Suprapubic skin (tissue), 4 donors: ENCODE data around the gene KIAA0319L. TPM values are rescaled to one million over a fixed set of nuclear protein-coding genes. Genes with fewer than 3 reads are reported as not detected.

Experiments used
- DNase-seq, 2 donors: peaks; one replicate each; pipeline ENCODE4 v3.0.0-alpha.2; 2019; ENCODE audit warnings: low spot score in 2 of 2
- H3K27ac ChIP-seq: fragments of 200-600 bp; sonication (generic); one replicate; pipeline ENCODE4 v1.5.1; 2019
- H3K27me3 ChIP-seq: fragments of 200-600 bp; sonication (generic); one replicate; pipeline ENCODE4 v1.5.1; 2019
- H3K36me3 ChIP-seq: fragments of 200-600 bp; sonication (generic); one replicate; pipeline ENCODE4 v1.5.1; 2019
- H3K4me1 ChIP-seq: fragments of 200-600 bp; sonication (generic); one replicate; pipeline ENCODE4 v1.5.1; 2019
- H3K4me3 ChIP-seq: fragments of 200-600 bp; sonication (generic); one replicate; pipeline ENCODE4 v1.5.1; 2019; ENCODE audit warnings: mild to moderate bottlenecking
- H3K9me3 ChIP-seq: fragments of 200-600 bp; sonication (generic); one replicate; pipeline ENCODE4 v1.5.1; 2019
- CTCF ChIP-seq, 2 donors: fragments of 200-600 bp in 1 of 2; fragments of 450-650 bp in 1 of 2; sonication (generic) in 1 of 2; IDR thresholded peaks; one replicate each; pipeline ENCODE4 v1.5.1; 2016 to 2019; ENCODE audit warnings: antibody characterized with exemption in 2 of 2, mild to moderate bottlenecking in 1 of 2, moderate library complexity in 1 of 2
- EP300 ChIP-seq: sonication (generic); formaldehyde crosslinking; IDR thresholded peaks from one replicate; pipeline ENCODE4 v1.6.1; 2017; ENCODE audit warnings: antibody characterized with exemption
- POLR2A ChIP-seq, 2 donors: fragments of 450-650 bp; IDR thresholded peaks; one replicate each; pipeline ENCODE4 v1.6.1; 2017; ENCODE audit warnings: antibody characterized with exemption in 2 of 2, mild to moderate bottlenecking in 2 of 2, moderate library complexity in 2 of 2
- POLR2AphosphoS5 ChIP-seq, 3 donors: sonication (generic); formaldehyde crosslinking; IDR thresholded peaks; one replicate each; pipeline ENCODE4 v1.6.1; 2017; ENCODE audit warnings: antibody characterized with exemption in 3 of 3
- WGBS: methylation state at CpG from one replicate; pipeline ENCODE4 v1.1.5; 2018; 5-methylcytosine and 5-hydroxymethylcytosine counted together
- total RNA-seq, 4 donors: library from RNA; depleted of rRNA; stranded (reverse); fragments of >200 nt; gene quantifications; one replicate each; pipeline ENCODE4 v1.1.0, GENCODE V29; 2016

KIAA0319L gene
- total RNA-seq, 4 donors from 2014 or later, result 52.1 to 124 (median 83.5) TPM

- Histone ChIP-seq H3K4me3 (no peak overlapping the region), H3K27me3 (no peaks in the 10 kb centered on the region), H3K9me3 (no peaks in the 10 kb centered on the region), H3K36me3 (peaks cover 8% of the 10 kb centered on the region), H3K4me1 (peaks cover 20% of the 10 kb centered on the region), H3K27ac (no peak overlapping the region)
- TF ChIP-seq POLR2AphosphoS5 (IDR thresholded peaks at IDR 0.05) (no peak), EP300 (no peak), POLR2A (IDR thresholded peaks at IDR 0.05) (no peak), CTCF (IDR thresholded peaks at IDR 0.05) (no peak)
- 36% methylated on average over 1 of the region's 1 CpG for WGBS
- DNase-seq, result no peak
These were observed 24.5 kb downstream of the KIAA0319L start for GRCh38 chr1:35532497-35533223.

GRCh38 chr1:35531368-35531767 is 25.8 kb downstream of the KIAA0319L start:
- H3K4me3 ChIP-seq, result no peak overlapping the region
- peaks cover 8% of the 10 kb centered on the region for H3K36me3 ChIP-seq
- 81% methylated on average over 6 of the region's 6 CpGs for WGBS
- no peak for TF ChIP-seq POLR2AphosphoS5 (IDR thresholded peaks at IDR 0.05)
- TF ChIP-seq EP300, result no peak
- TF ChIP-seq CTCF (IDR thresholded peaks at IDR 0.05), result no peak
- TF ChIP-seq POLR2A (IDR thresholded peaks at IDR 0.05), result no peak
- H3K27me3 ChIP-seq, result no peaks in the 10 kb centered on the region
- no peak overlapping the region for H3K27ac ChIP-seq
- no peak for DNase-seq
- H3K4me1 ChIP-seq, result peaks cover 14% of the 10 kb centered on the region
- H3K9me3 ChIP-seq, result no peaks in the 10 kb centered on the region

- H3K27me3 ChIP-seq, result no peaks in the 10 kb centered on the region
- H3K4me3 ChIP-seq, result no peak overlapping the region
- H3K4me1 ChIP-seq, result peaks cover 13% of the 10 kb centered on the region
- peaks cover 8% of the 10 kb centered on the region for H3K36me3 ChIP-seq
- TF ChIP-seq CTCF (IDR thresholded peaks at IDR 0.05), result no peak
- TF ChIP-seq POLR2AphosphoS5 (IDR thresholded peaks at IDR 0.05), result no peak
- TF ChIP-seq POLR2A (IDR thresholded peaks at IDR 0.05), result no peak
- TF ChIP-seq EP300, result no peak
- no peak for DNase-seq
- H3K9me3 ChIP-seq, result no peaks in the 10 kb centered on the region
- 96% methylated on average over 2 of the region's 2 CpGs for WGBS
- H3K27ac ChIP-seq, result no peak overlapping the region
These were observed 26.3 kb downstream of the KIAA0319L start for GRCh38 chr1:35530946-35531345.

- TF ChIP-seq CTCF (IDR thresholded peaks at IDR 0.05) (no peak), POLR2A (IDR thresholded peaks at IDR 0.05) (no peak), POLR2AphosphoS5 (IDR thresholded peaks at IDR 0.05) (no peak), EP300 (no peak)
- WGBS, result 79% methylated on average over 5 of the region's 5 CpGs
- H3K4me1 ChIP-seq, result peaks cover 9% of the 10 kb centered on the region
- H3K27me3 ChIP-seq, result no peaks in the 10 kb centered on the region
- H3K27ac ChIP-seq, result no peak overlapping the region
- no peak overlapping the region for H3K4me3 ChIP-seq
- H3K9me3 ChIP-seq, result no peaks in the 10 kb centered on the region
- DNase-seq, result no peak
- H3K36me3 ChIP-seq, result peaks cover 8% of the 10 kb centered on the region
These were observed 27.0 kb downstream of the KIAA0319L start for GRCh38 chr1:35530168-35530567.

- Histone ChIP-seq H3K27me3 (no peaks in the 10 kb centered on the region), H3K4me3 (no peak overlapping the region), H3K9me3 (no peaks in the 10 kb centered on the region), H3K36me3 (no peaks in the 10 kb centered on the region), H3K27ac (no peak overlapping the region), H3K4me1 (no peaks in the 10 kb centered on the region)
- no peak for DNase-seq
- TF ChIP-seq EP300 (no peak), CTCF (IDR thresholded peaks at IDR 0.05) (no peak), POLR2AphosphoS5 (IDR thresholded peaks at IDR 0.05) (no peak), POLR2A (IDR thresholded peaks at IDR 0.05) (no peak)
- 51% methylated on average over 2 of the region's 2 CpGs for WGBS
These were observed 33.1 kb downstream of the KIAA0319L start for GRCh38 chr1:35524106-35524505.
